ENCODE data around the gene ATP5MC2. TPM values are rescaled to one million over a fixed set of nuclear protein-coding genes. Genes with fewer than 3 reads are reported as not detected.

The ATP5MC2 gene
- total RNA-seq, 1 experiment from 2014 or later: 304 TPM

DNA sequence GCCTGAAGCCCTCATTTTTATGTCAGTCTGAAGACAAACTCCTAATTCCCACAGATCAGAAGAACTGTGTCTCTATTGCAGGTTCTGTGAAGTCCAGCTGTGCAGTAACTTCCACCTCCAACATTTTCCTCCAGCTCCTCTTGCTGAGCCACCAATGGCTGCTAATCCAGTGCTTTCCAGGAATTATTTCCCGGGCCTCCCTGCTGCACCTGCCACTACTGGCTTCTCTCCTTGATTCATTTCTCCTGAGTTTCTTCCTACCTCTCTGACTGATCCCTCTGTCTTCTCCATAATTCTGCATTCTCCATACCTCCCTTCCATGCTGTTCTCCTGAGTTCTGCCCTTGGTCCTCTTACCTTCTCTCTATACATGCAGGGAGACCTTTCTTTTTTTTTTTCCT is 30.2 kb upstream of the ATP5MC2 start:
- DNase-seq (ENCODE audit: low read depth, low spot score) (no peak), ATAC-seq (no peak)
- no peaks in the 10 kb centered on the region for H3K9me2 ChIP-seq (ENCODE audit: insufficient read depth)
- no peaks in the 10 kb centered on the region for H3K36me3 ChIP-seq (ENCODE audit: control insufficient read depth in 1 of 2, insufficient read depth in 2 of 2, low read length in 2 of 2)
- H3K27ac ChIP-seq (ENCODE audit: low read depth, low read length): no peak overlapping the region
- no peak overlapping the region for H3K4me2 ChIP-seq (ENCODE audit: low read length)
- RAD21 ChIA-PET (ENCODE audit: low non-redundant PET in 1 of 2, low total read pairs in 2 of 2, uncharacterized antibody in 2 of 2, unreplicated experiment in 2 of 2): no interaction called here
- no peaks in the 10 kb centered on the region for H4K20me1 ChIP-seq (ENCODE audit: insufficient read depth)
- H2AFZ ChIP-seq (ENCODE audit: low read depth, low read length, poor library complexity, severe bottlenecking): no peak overlapping the region
- no peaks in the 10 kb centered on the region for H3K79me2 ChIP-seq (ENCODE audit: insufficient read depth, low read length)
- POLR2A ChIA-PET: no interaction called here
- H3K4me1 ChIP-seq (ENCODE audit: control insufficient read depth in 1 of 2, insufficient read depth in 2 of 2, low read length in 2 of 2): peaks cover 0 to 5% of the 10 kb centered on the region in 2 experiments; a peak in 1 of 4 replicates
- intact Hi-C loops (cut with micrococcal nuclease): no loop called here
- TF ChIP-seq TCF7L2 (IDR thresholded peaks at IDR 0.05; ENCODE audit: borderline replicate concordance, extremely low read depth, insufficient read depth, insufficient read length): no peak
- no peak for TF ChIP-seq CBX3 (IDR thresholded peaks at IDR 0.05; ENCODE audit: low read depth)
- TF ChIP-seq SRF (IDR thresholded peaks at IDR 0.05; ENCODE audit: low read depth): no peak
- TF ChIP-seq, protein P1, sequence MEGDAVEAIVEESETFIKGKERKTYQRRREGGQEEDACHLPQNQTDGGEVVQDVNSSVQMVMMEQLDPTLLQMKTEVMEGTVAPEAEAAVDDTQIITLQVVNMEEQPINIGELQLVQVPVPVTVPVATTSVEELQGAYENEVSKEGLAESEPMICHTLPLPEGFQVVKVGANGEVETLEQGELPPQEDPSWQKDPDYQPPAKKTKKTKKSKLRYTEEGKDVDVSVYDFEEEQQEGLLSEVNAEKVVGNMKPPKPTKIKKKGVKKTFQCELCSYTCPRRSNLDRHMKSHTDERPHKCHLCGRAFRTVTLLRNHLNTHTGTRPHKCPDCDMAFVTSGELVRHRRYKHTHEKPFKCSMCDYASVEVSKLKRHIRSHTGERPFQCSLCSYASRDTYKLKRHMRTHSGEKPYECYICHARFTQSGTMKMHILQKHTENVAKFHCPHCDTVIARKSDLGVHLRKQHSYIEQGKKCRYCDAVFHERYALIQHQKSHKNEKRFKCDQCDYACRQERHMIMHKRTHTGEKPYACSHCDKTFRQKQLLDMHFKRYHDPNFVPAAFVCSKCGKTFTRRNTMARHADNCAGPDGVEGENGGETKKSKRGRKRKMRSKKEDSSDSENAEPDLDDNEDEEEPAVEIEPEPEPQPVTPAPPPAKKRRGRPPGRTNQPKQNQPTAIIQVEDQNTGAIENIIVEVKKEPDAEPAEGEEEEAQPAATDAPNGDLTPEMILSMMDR (IDR thresholded peaks at IDR 0.05 in 2 of 3, conservative IDR thresholded peaks at IDR 0.05 in 1 of 3; ENCODE audit: borderline replicate concordance in 1 of 3, insufficient read depth in 1 of 3, low read depth in 2 of 3, low read length in 2 of 3): no peak
- no peak for TF ChIP-seq POLR2A (IDR thresholded peaks at IDR 0.05; ENCODE audit: borderline replicate concordance, extremely low read depth, insufficient read depth, insufficient read length)
- CTCF ChIA-PET: no interaction called here
- no peaks in the 10 kb centered on the region for H3K9me3 ChIP-seq (ENCODE audit: control insufficient read depth in 1 of 2, insufficient read depth in 1 of 2, low read depth in 1 of 2, low read length in 2 of 2)
- no peak overlapping the region for H3K4me3 ChIP-seq (replicated peaks in 1 of 2; ENCODE audit: low read depth in 1 of 2, low read length in 2 of 2)
- no peak overlapping the region for H3K9ac ChIP-seq (ENCODE audit: low read length)
- no TSS peak for BruUV-seq (replicated peaks)
- H3K27me3 ChIP-seq (ENCODE audit: insufficient read depth, low read length): no peaks in the 10 kb centered on the region

DNA sequence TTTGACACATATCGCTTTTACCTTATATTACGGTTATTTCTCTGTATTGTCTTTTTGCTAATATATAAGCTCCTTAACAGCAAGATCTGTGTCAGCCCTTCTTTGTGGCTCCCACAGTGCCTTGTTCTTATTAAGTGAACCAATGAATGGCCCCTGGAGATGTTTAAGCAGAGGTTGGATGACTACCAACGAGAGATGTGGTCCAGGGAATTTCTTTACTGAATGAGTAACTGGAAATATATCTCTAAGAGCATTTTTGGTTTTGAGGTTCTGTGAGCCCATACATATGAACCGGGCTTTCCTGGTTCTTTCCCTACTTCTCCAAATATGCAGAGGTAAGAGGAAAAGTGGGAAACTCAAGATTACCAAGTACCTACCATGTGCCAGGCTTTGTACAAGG is 27.9 kb upstream of the ATP5MC2 start:
- no peaks in the 10 kb centered on the region for H3K36me3 ChIP-seq (ENCODE audit: control insufficient read depth in 1 of 2, insufficient read depth in 2 of 2, low read length in 2 of 2)
- peaks cover 0 to 5% of the 10 kb centered on the region in 2 experiments; a peak in 1 of 4 replicates for H3K4me1 ChIP-seq (ENCODE audit: control insufficient read depth in 1 of 2, insufficient read depth in 2 of 2, low read length in 2 of 2)
- H3K9me3 ChIP-seq (ENCODE audit: control insufficient read depth in 1 of 2, insufficient read depth in 1 of 2, low read depth in 1 of 2, low read length in 2 of 2): no peaks in the 10 kb centered on the region
- TF ChIP-seq POLR2AphosphoS5 (IDR thresholded peaks at IDR 0.05; ENCODE audit: low read depth, low read length): no peak
- no peak for TF ChIP-seq ZNF274 (IDR thresholded peaks at IDR 0.05; ENCODE audit: low read depth, low read length)
- no peak for TF ChIP-seq JUND (IDR thresholded peaks at IDR 0.05)
- TF ChIP-seq FOSL1 (IDR thresholded peaks at IDR 0.05; ENCODE audit: low read depth): no peak
- no peak for TF ChIP-seq YY1 (IDR thresholded peaks at IDR 0.05; ENCODE audit: extremely low read depth, insufficient replicate concordance, low read depth, low read length)
- TF ChIP-seq EZH2 (IDR thresholded peaks at IDR 0.05): no peak
- TF ChIP-seq, protein P2, sequence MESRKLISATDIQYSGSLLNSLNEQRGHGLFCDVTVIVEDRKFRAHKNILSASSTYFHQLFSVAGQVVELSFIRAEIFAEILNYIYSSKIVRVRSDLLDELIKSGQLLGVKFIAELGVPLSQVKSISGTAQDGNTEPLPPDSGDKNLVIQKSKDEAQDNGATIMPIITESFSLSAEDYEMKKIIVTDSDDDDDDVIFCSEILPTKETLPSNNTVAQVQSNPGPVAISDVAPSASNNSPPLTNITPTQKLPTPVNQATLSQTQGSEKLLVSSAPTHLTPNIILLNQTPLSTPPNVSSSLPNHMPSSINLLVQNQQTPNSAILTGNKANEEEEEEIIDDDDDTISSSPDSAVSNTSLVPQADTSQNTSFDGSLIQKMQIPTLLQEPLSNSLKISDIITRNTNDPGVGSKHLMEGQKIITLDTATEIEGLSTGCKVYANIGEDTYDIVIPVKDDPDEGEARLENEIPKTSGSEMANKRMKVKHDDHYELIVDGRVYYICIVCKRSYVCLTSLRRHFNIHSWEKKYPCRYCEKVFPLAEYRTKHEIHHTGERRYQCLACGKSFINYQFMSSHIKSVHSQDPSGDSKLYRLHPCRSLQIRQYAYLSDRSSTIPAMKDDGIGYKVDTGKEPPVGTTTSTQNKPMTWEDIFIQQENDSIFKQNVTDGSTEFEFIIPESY (IDR thresholded peaks at IDR 0.05; ENCODE audit: extremely low read depth, insufficient replicate concordance, low read length): no peak
- TF ChIP-seq EZH2phosphoT487 (IDR thresholded peaks at IDR 0.05; ENCODE audit: borderline replicate concordance): no peak
- TF ChIP-seq, protein P3, sequence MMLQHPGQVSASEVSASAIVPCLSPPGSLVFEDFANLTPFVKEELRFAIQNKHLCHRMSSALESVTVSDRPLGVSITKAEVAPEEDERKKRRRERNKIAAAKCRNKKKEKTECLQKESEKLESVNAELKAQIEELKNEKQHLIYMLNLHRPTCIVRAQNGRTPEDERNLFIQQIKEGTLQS (IDR thresholded peaks at IDR 0.05): no peak
- TF ChIP-seq EGR1 (IDR thresholded peaks at IDR 0.05; ENCODE audit: low read depth): no peak
- TF ChIP-seq, protein P4, sequence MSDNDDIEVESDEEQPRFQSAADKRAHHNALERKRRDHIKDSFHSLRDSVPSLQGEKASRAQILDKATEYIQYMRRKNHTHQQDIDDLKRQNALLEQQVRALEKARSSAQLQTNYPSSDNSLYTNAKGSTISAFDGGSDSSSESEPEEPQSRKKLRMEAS (IDR thresholded peaks at IDR 0.05): no peak
- H3K79me2 ChIP-seq (ENCODE audit: insufficient read depth, low read length): no peaks in the 10 kb centered on the region
- no peak overlapping the region for H3K9ac ChIP-seq (ENCODE audit: low read length)
- no peak overlapping the region for H3K4me2 ChIP-seq (ENCODE audit: low read length)
- no peak overlapping the region for H3K27ac ChIP-seq (ENCODE audit: low read depth, low read length)
- intact Hi-C loops (cut with micrococcal nuclease): loop anchor here (5.0 kb wide), 1 partner anchor 514 kb away; no protein-coding TSS in a partner anchor
- H3K9me2 ChIP-seq (ENCODE audit: insufficient read depth): no peaks in the 10 kb centered on the region
- H3K4me3 ChIP-seq (replicated peaks in 1 of 2; ENCODE audit: low read depth in 1 of 2, low read length in 2 of 2): no peak overlapping the region
- RAD21 ChIA-PET (ENCODE audit: low non-redundant PET in 1 of 2, low total read pairs in 2 of 2, uncharacterized antibody in 2 of 2, unreplicated experiment in 2 of 2): interaction anchor here in 1 of 2 experiments (0.7 kb wide), 1 partner anchor 10 kb away, joined by 4 read pairs; no protein-coding TSS in a partner anchor
- peaks cover 8% of the 10 kb centered on the region for H3K27me3 ChIP-seq (ENCODE audit: insufficient read depth, low read length)
- DNase-seq (ENCODE audit: low read depth, low spot score) (no peak), ATAC-seq (no peak)
- H2AFZ ChIP-seq (ENCODE audit: low read depth, low read length, poor library complexity, severe bottlenecking): no peak overlapping the region
- CTCF ChIA-PET: interaction anchor here (2.9 kb wide), 1 partner anchor 41 kb away, joined by 146 read pairs; no protein-coding TSS in a partner anchor
- no peaks in the 10 kb centered on the region for H4K20me1 ChIP-seq (ENCODE audit: insufficient read depth)
- no TSS peak for BruUV-seq (replicated peaks)
- POLR2A ChIA-PET: no interaction called here

All from HCT116 (cell line).